ENCODE measurements around the gene MCCC1.

MCCC1 gene

GRCh38 chr3:183099026-183099837 lies at the start of gene MCCC1 (continued):
- TF ChIP-seq ZNF248 (tag by site-specific recombination; IDR thresholded peaks at IDR 0.05) (no peak), ZNF571 (tag by site-specific recombination; IDR thresholded peaks at IDR 0.05) (no peak), ZNF518A (tag by site-specific recombination; conservative IDR thresholded peaks at IDR 0.05; ENCODE audit: low read depth) (0 out of 2 replicates have a peak, but pooled peaks have one; percentile 12), RBAK (tag by site-specific recombination; IDR thresholded peaks at IDR 0.05) (no peak), OVOL3 (tag by site-specific recombination; IDR thresholded peaks at IDR 0.05) (no peak), ZNF473 (tag by site-specific recombination; IDR thresholded peaks at IDR 0.05) (no peak), YY2 (tag by site-specific recombination; IDR thresholded peaks at IDR 0.05) (peak; percentile 67), ZSCAN30 (tag by site-specific recombination; IDR thresholded peaks at IDR 0.05) (peak; percentile 10; the same call in 1 of the 2 replicates), ZNF548 (tag by site-specific recombination; IDR thresholded peaks at IDR 0.05) (no peak), ZBTB10 (tag by site-specific recombination; IDR thresholded peaks at IDR 0.05) (peak; percentile 82), ZNF423 (tag by site-specific recombination; IDR thresholded peaks at IDR 0.05) (peak; percentile 64; the same call in 1 of the 2 replicates), ZSCAN18 (tag by site-specific recombination; IDR thresholded peaks at IDR 0.05) (no peak), ZNF138 (tag by site-specific recombination; IDR thresholded peaks at IDR 0.05; ENCODE audit: borderline replicate concordance) (no peak), ZNF580 (tag by site-specific recombination; IDR thresholded peaks at IDR 0.05) (peak; percentile 91), ZNF660 (tag by site-specific recombination; IDR thresholded peaks at IDR 0.05) (peak; percentile 40; the same call in 1 of the 2 replicates), ZBTB48 (tag by site-specific recombination; IDR thresholded peaks at IDR 0.05) (peak; percentile 70; the same call in 1 of the 2 replicates), ZNF398 (tag by site-specific recombination; IDR thresholded peaks at IDR 0.05) (peak; percentile 69), BCL11A (tag by site-specific recombination; IDR thresholded peaks at IDR 0.05; ENCODE audit: low read depth) (no peak), ZNF514 (tag by site-specific recombination; IDR thresholded peaks at IDR 0.05) (no peak), GLI4 (tag by site-specific recombination; IDR thresholded peaks at IDR 0.05) (peak; percentile 51; the same call in 1 of the 2 replicates), YY1 (tag by site-specific recombination; IDR thresholded peaks at IDR 0.05) (peak; percentile 29; the same call in 1 of the 2 replicates), ZNF768 (tag by site-specific recombination; IDR thresholded peaks at IDR 0.05) (no peak), ZNF341 (tag by site-specific recombination; IDR thresholded peaks at IDR 0.05; ENCODE audit: low read depth) (peak; percentile 95), ZNF112 (tag by site-specific recombination; IDR thresholded peaks at IDR 0.05) (no peak), WT1 (tag by site-specific recombination; IDR thresholded peaks at IDR 0.05) (no peak), PBX3 (CRISPR knock-in tag; IDR thresholded peaks at IDR 0.05) (no peak), IKZF3 (tag by site-specific recombination; IDR thresholded peaks at IDR 0.05) (peak; percentile 63; the same call in 1 of the 2 replicates)
